Smooth muscle cell (in vitro differentiated cells): Measurements from ENCODE around the gene SNAI1. TPM values are rescaled to one million over a fixed set of nuclear protein-coding genes. Genes with fewer than 3 reads are reported as not detected.
A peak's percentile ranks its signal among the peaks of the same experiment; 100 is the strongest.

Source experiments
- DNase-seq: peaks from one replicate; lab custom pipeline; 2025; ENCODE audit not compliant: unreplicated experiment; lab: John Stamatoyannopoulos, UW
- H2AFZ ChIP-seq: fragments of 200-600 bp; sonication (generic); 2 replicates; pipeline ENCODE4 v1.6.0; 2016; ENCODE audit warnings: antibody characterized with exemption, low read depth, mild to moderate bottlenecking
- H3F3A ChIP-seq: fragments of 200-600 bp; sonication (generic); 2 replicates; pipeline ENCODE4 v1.6.0; 2017; ENCODE audit warnings: antibody characterized with exemption, low read depth
- H3K27ac ChIP-seq: fragments of 200-600 bp; sonication (generic); 2 replicates; pipeline ENCODE4 v1.5.1; 2016; ENCODE audit warnings: low read depth, mild to moderate bottlenecking
- H3K27me3 ChIP-seq: fragments of 200-600 bp; sonication (generic); 2 replicates; pipeline ENCODE4 v1.6.1; 2016; ENCODE audit warnings: low read depth, mild to moderate bottlenecking
- H3K36me3 ChIP-seq: fragments of 200-600 bp; sonication (generic); 2 replicates; pipeline ENCODE4 v1.5.1; 2016; ENCODE audit warnings: low read depth
- H3K4me1 ChIP-seq: fragments of 200-600 bp; sonication (generic); 2 replicates; pipeline ENCODE4 v1.5.1; 2016; ENCODE audit warnings: low read depth
- H3K4me2 ChIP-seq: fragments of 200-600 bp; sonication (generic); 2 replicates; pipeline ENCODE4 v1.6.0; 2016; ENCODE audit warnings: mild to moderate bottlenecking
- H3K4me3 ChIP-seq: fragments of 200-600 bp; sonication (generic); 2 replicates; pipeline ENCODE4 v1.5.1; 2016; ENCODE audit warnings: mild to moderate bottlenecking
- H3K79me2 ChIP-seq: fragments of 200-600 bp; sonication (generic); 2 replicates; pipeline ENCODE4 v1.6.0; 2016; ENCODE audit warnings: low read depth, mild to moderate bottlenecking
- H3K9ac ChIP-seq: fragments of 200-600 bp; sonication (generic); 2 replicates; pipeline ENCODE4 v1.6.0; 2016; ENCODE audit warnings: low read depth
- H3K9me3 ChIP-seq: fragments of 200-600 bp; sonication (generic); replicated peaks from 2 replicates; pipeline ENCODE4 v1.5.1; 2016; ENCODE audit warnings: low read depth
- H4K20me1 ChIP-seq: fragments of 200-600 bp; sonication (generic); 2 replicates; pipeline ENCODE4 v1.6.0; 2016; ENCODE audit warnings: low read depth
- WGBS: methylation state at CpG from one replicate; pipeline ENCODE4 v1.1.7; 2016; ENCODE audit warnings: low lambda C conversion rate; 5-methylcytosine and 5-hydroxymethylcytosine counted together
- polyA plus RNA-seq: library from polyadenylated mRNA; unstranded; fragments of >200 nt; fragmentation: Nextera tagmentation; extraction: Ambion mirVana; gene quantifications from 2 replicates; pipeline ENCODE4 v1.2.1, GENCODE V29; 2016
- total RNA-seq: library from RNA; depleted of rRNA; stranded (reverse); fragments of >200 nt; gene quantifications from 2 replicates; pipeline ENCODE4 v1.2.3, GENCODE V29; 2014
- TF ChIP-seq, protein P1 (sequence below): fragments of 200-600 bp; sonication (generic); IDR thresholded peaks from 2 replicates; pipeline ENCODE4 v1.5.1; 2017; ENCODE audit warnings: borderline replicate concordance, mild to moderate bottlenecking, antibody characterized with exemption; ENCODE audit not compliant: insufficient read depth, poor library complexity, severe bottlenecking

The SNAI1 gene
- total and polyA plus RNA-seq, 2 experiments from 2014 or later: 3.7 to 20.7 TPM

DNA sequence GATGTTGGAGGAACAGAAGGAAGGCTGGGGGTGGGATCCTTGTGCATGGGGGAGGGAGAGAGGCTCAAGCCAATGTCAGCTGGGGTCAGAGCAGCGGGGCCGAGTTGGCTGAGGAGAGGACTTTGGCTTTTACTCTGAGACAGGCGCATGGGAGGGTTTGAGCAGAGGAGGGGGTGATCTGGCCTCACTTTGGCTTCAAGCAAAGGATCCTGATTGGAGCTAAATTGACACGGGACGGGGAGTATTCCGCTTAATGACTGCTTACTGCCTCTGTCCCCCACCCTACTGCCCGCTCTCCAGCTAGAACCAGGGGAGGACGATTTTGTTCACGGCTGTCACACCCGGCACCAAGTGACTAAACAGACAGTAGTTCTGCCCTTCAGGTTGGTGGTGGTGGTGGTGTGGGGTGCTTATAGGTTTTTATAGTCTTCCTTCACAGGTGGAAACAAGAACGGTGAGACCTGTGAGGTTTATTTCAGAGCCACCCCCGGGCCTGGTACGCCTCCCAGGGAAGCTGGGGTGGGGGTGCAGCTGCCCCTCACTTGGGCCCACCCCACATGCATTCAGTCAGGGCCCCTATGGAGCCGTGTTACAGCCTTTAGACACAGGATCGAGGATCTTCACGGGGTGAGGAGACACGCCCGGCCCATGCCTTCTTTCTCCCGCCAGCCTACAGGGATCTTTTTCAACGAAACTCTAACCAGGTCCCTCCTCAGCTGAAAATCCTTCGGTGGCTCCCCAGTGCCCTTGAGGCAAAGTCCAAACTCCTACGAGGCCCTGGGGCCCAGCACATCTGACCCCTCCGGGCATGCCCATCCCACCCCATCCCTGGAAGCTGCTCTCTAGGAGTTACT is 1.3 kb upstream of the SNAI1 start:
- no peaks in the 10 kb centered on the region for H3K9me3 ChIP-seq
- H3K4me3 ChIP-seq: no peak overlapping the region
- TF ChIP-seq, protein P1, sequence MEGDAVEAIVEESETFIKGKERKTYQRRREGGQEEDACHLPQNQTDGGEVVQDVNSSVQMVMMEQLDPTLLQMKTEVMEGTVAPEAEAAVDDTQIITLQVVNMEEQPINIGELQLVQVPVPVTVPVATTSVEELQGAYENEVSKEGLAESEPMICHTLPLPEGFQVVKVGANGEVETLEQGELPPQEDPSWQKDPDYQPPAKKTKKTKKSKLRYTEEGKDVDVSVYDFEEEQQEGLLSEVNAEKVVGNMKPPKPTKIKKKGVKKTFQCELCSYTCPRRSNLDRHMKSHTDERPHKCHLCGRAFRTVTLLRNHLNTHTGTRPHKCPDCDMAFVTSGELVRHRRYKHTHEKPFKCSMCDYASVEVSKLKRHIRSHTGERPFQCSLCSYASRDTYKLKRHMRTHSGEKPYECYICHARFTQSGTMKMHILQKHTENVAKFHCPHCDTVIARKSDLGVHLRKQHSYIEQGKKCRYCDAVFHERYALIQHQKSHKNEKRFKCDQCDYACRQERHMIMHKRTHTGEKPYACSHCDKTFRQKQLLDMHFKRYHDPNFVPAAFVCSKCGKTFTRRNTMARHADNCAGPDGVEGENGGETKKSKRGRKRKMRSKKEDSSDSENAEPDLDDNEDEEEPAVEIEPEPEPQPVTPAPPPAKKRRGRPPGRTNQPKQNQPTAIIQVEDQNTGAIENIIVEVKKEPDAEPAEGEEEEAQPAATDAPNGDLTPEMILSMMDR: no peak
- no peak for DNase-seq
- no peak overlapping the region for H3K27ac ChIP-seq
- WGBS: 87% methylated on average over 23 of the region's 23 CpGs
- H2AFZ ChIP-seq: no peak overlapping the region
- no peak overlapping the region for H3K9ac ChIP-seq
- H3K79me2 ChIP-seq: peaks cover 36% of the 10 kb centered on the region
- H4K20me1 ChIP-seq: peaks cover 29% of the 10 kb centered on the region
- H3K4me1 ChIP-seq: peaks cover 30% of the 10 kb centered on the region
- peaks cover 12% of the 10 kb centered on the region for H3F3A ChIP-seq
- H3K36me3 ChIP-seq: no peaks in the 10 kb centered on the region
- no peaks in the 10 kb centered on the region for H3K27me3 ChIP-seq
- no peak overlapping the region for H3K4me2 ChIP-seq

DNA sequence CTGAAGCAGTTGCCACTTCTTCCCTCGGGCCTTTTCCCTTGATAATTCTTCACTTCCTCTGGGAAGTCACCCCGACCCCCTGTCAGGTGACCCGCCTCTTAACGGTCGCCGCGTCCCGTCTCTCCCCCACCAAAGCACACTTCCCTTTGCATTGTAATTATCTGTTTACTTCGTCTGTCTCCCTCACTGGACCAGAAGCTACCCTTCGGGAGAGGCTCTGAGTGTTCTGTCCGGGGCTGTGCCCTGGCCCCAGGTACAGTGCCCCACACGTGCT is 771 bp upstream of the SNAI1 start:
- 29% methylated on average over 12 of the region's 12 CpGs for WGBS
- H4K20me1 ChIP-seq: peaks cover 32% of the 10 kb centered on the region
- H3K4me3 ChIP-seq: peak overlapping the region; percentile 77
- no peak overlapping the region for H3K27ac ChIP-seq
- H3F3A ChIP-seq: peaks cover 16% of the 10 kb centered on the region
- H3K4me1 ChIP-seq: peaks cover 35% of the 10 kb centered on the region
- H3K79me2 ChIP-seq: peaks cover 39% of the 10 kb centered on the region
- DNase-seq: no peak
- H3K4me2 ChIP-seq: peak overlapping the region; percentile 93
- H3K36me3 ChIP-seq: no peaks in the 10 kb centered on the region
- no peaks in the 10 kb centered on the region for H3K27me3 ChIP-seq
- TF ChIP-seq, protein P1: no peak
- H3K9ac ChIP-seq: no peak overlapping the region
- peak overlapping the region; percentile 39 for H2AFZ ChIP-seq
- no peaks in the 10 kb centered on the region for H3K9me3 ChIP-seq

DNA sequence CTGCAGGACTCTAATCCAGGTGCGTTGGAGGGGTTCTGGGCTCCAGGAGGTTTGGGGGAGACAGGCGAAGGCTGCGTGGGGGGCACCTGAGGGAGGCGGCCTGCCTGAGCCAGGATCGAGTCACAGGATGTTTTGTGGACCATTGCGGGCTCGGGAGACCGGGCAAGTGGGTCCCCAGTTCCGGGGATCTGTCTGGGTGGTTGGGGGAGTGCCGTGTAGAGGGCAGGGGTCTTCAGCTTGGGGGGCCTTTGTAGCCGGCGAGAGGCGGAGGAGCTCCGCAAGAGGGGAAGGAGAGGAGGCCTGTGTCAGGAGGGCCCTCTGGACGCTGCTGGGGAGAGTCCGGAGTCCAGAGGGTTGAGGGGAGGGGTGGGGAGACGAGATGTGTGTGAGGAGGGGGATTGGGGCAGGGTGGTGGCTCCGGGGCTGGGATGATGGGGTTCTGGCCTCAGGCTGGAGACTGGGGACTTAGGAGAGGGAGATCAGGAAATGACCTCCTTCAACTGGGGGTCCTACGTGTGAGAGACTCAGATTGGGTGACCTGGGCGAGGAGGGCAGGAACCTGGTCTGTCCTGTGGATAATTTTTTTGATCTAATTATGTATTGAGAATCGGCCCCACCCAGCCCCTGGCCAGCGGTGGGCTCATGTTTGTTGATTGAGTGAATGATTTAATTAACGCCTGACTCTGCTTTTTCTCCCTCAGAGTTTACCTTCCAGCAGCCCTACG is 505 bp downstream of the SNAI1 start:
- Histone ChIP-seq H3K4me2 (peak overlapping the region; percentile 93), H3K9ac (peak overlapping the region; percentile 75), H3K27ac (peak overlapping the region; percentile 13), H3K4me1 (peaks cover 40% of the 10 kb centered on the region), H3K79me2 (peaks cover 39% of the 10 kb centered on the region), H3F3A (peaks cover 27% of the 10 kb centered on the region), H3K4me3 (peak overlapping the region; percentile 77), H4K20me1 (peaks cover 39% of the 10 kb centered on the region), H3K9me3 (no peaks in the 10 kb centered on the region), H3K36me3 (no peaks in the 10 kb centered on the region), H3K27me3 (no peaks in the 10 kb centered on the region), H2AFZ (no peak overlapping the region)
- TF ChIP-seq, protein P1: no peak
- WGBS: 15% methylated on average over 16 of the region's 24 CpGs
- DNase-seq: no peak
